Adipose tissue (tissue), 3 donors: ENCODE results near the gene KIAA1958. TPM values are rescaled to one million over a fixed set of nuclear protein-coding genes. Genes with fewer than 3 reads are reported as not detected.

ENCODE experiments used
- H3K27ac ChIP-seq: one replicate; pipeline ENCODE4 v1.5.1; 2013; ENCODE audit warnings: low read depth, low read length
- WGBS, 3 donors: extraction: QIAGEN DNeasy Blood & Tissue Kit; methylation state at CpG; one replicate each; pipeline ENCODE4 v1.1.7; 2013; 5-methylcytosine and 5-hydroxymethylcytosine counted together
- polyA plus RNA-seq, 3 donors: library from polyadenylated mRNA; stranded (reverse); fragments of 200-250 nt; gene quantifications; one replicate each; pipeline ENCODE4 v1.2.3, GENCODE V29; 2013
- donor health status: healthy with polysubstance abuse.
- donor health status: Bipolar disorder and iron deficiency.
- donor health status: healthy.

The KIAA1958 gene
- polyA plus RNA-seq, 3 donors, result 0.82 to 1.2 (median 0.90) TPM

- no peak overlapping the region for H3K27ac ChIP-seq
- WGBS, 3 donors, result 0 to 1% (median 1%) methylated on average over 38 to 80 of the region's 80 CpGs
These were observed 576 bp downstream of the KIAA1958 start for GRCh38 chr9:112487008-112487798.

GRCh38 chr9:112487799-112488340 is 1.2 kb downstream of the KIAA1958 start:
- no peak overlapping the region for H3K27ac ChIP-seq
- WGBS, 3 donors, result 10 to 26% (median 19%) methylated on average over 11 of the region's 11 CpGs

GRCh38 chr9:112489039-112489546 is 2.5 kb downstream of the KIAA1958 start:
- H3K27ac ChIP-seq, result no peak overlapping the region
- 30 to 92% (median 84%) methylated on average over 5 of the region's 5 CpGs for WGBS, 3 donors

- H3K27ac ChIP-seq, result no peak overlapping the region
- WGBS, 3 donors, result 51 to 88% (median 88%) methylated on average over 4 of the region's 4 CpGs
These were observed 3.4 kb downstream of the KIAA1958 start for GRCh38 chr9:112489876-112490666.

DNA sequence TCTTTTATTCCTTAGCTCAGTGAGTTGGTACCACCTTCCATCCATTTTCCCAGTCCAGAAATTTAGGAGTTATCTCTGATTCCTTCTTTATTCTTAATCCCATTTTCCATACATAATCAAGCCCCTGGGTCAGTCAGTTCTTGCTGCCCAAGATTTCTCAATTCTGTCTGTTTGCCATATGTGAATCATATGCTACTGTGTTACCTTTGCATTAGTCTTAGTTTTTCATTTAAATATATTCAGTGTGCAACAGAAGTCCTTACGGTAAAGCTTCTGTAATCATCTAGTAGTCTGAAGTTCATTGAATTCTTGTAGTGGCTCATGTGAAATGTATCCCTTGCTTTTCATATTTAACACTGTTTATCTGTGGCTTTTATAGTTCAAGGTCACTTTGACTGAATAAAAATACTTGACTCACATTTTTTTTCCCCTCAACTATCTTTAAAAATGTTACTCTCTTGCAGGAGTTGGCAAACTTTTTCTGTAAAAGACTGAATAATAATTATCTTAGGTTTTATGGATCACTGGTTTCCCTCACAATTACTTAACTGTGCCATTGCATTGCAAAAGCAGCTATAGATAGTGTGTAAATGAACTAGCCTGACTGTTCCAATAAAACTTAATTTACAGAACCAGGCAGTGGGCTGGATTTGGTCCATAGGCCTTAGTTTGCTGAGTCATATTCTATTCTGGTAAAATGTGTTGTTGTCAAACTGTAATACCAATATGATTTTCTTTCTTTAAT is 6.9 kb downstream of the KIAA1958 start:
- 49 to 95% (median 94%) methylated on average over 1 of the region's 1 CpG for WGBS, 3 donors
- no peak overlapping the region for H3K27ac ChIP-seq

DNA sequence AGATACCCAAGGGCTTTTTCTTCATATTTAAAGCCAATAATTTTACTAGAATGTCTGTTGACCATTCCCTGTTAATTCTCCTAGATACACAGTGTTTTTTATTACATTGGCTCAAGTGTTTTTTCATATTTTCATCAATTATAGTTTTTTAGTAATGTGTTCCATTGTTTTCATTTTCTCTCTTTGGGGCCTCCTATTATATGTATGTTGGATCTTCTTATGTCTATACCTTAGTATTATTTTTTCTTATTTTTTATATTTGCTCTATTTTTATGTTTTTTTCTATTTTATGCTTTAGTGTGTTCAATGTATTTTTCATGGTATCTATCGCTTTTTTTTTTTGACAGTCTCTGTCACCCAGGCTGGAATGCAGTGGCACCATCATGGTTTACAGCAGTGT is 7.5 kb downstream of the KIAA1958 start:
- H3K27ac ChIP-seq, result no peak overlapping the region
- 96 to 100% (median 97%) methylated on average over 1 of the region's 1 CpG for WGBS, 3 donors

- no peak overlapping the region for H3K27ac ChIP-seq
- 52 to 83% (median 69%) methylated on average over 4 of the region's 4 CpGs for WGBS, 3 donors
These were observed 9.0 kb downstream of the KIAA1958 start for GRCh38 chr9:112495614-112496013.

DNA sequence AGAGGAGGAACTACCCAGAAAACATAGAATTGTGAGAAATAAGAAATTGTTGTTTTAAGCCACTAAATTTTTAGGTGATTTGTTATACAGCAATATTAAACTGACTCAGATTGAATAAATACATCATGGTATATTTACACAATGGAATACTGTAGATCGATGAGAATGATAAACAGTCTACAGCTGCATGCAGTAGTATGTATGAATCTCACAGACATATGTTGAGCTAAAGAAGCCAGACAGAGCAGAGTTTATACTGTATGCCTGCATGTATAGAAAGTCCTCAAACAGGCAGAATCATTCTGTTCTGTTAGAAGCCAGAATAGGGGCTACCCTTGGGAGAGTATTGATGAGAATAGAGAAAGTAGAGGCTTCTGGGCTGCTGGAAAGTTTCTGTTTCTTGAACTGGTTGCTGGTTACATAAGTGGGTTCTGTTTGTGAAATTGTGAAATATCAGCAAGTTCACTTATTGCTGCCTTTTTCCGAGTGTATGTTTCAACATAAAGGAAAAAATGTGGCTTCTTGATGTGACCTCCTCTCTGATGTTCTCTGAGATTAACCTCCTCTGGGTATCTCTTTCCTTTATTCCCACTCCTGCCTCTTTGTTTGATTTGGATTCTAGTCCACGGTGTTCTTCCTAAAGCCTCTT is 9.6 kb downstream of the KIAA1958 start:
- WGBS, 3 donors, result 52 to 59% (median 52%) methylated on average over 3 of the region's 3 CpGs
- no peak overlapping the region for H3K27ac ChIP-seq

DNA sequence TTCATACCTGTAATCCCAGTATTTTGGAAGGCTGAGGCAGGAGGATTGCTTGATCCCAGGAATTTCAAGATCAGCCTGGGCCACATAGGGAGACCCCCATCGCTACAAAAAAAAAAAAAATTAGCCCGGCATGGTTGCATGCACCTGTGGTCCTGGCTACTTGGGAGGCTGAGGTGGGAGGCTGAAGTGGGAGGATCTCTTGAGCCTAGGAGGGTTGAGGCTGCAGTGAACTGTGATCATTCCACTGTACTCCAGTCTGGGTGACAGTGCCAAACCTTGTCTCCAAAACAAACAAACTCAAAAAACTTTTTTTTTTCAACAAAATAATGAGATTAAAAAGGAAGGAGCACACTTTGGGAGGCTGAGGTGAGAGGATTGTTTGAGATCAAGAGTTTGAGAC is 14.2 kb downstream of the KIAA1958 start:
- WGBS, 3 donors, result 98 to 100% (median 100%) methylated on average over 2 of the region's 2 CpGs
- no peak overlapping the region for H3K27ac ChIP-seq

- 94 to 96% (median 95%) methylated on average over 8 of the region's 8 CpGs for WGBS, 3 donors
These were observed 14.7 kb downstream of the KIAA1958 start for GRCh38 chr9:112501287-112501686.

GRCh38 chr9:112502175-112502946 is 15.7 kb downstream of the KIAA1958 start:
- no peak overlapping the region for H3K27ac ChIP-seq
- 56 to 78% (median 71%) methylated on average over 3 of the region's 3 CpGs for WGBS, 3 donors

More at GRCh38 chr9:112501287-112501686, 14.7 kb downstream of the KIAA1958 start:
- H3K27ac ChIP-seq, result no peak overlapping the region

DNA sequence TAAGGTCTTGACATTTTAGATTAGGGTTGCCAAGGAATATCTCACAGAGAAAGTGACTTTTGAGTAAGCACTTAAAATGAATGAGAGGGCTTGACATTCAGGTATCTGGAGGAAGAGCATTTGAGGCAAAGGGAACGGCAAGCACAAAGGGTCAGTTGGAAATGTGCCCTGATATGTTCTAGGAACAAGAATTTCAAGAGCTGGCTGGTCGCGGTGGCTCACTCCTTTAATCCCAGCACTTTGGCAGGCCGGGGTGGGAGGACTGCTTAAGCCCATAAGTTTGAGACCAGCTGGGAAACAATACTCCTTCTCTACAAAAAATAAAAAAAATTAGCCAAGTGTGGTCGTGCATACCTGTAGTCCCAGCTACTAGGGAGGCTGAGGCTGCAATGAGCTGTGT is 16.5 kb downstream of the KIAA1958 start:
- 63 to 78% (median 78%) methylated on average over 5 of the region's 5 CpGs for WGBS, 3 donors
- H3K27ac ChIP-seq, result no peak overlapping the region

DNA sequence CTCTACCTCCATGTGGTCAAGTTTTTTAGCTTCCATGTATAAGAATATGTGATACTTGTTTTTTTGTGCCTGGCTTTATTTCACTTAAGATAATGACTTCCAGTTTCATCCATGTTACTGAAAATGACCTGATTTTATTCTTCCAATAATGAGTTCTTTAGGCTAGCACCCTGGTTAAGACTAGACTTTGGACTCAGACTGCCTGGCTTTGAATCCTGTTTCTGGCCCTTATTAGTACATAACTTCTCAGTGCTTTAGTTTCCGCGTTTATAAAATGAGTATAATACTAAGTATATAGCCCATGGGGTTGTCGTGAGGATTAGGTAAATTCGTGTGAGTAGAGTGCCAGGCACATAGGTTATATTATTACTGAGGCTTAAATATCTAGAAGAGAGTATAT is 18.5 kb downstream of the KIAA1958 start:
- 78 to 92% (median 80%) methylated on average over 4 of the region's 4 CpGs for WGBS, 3 donors
- H3K27ac ChIP-seq, result no peak overlapping the region

DNA sequence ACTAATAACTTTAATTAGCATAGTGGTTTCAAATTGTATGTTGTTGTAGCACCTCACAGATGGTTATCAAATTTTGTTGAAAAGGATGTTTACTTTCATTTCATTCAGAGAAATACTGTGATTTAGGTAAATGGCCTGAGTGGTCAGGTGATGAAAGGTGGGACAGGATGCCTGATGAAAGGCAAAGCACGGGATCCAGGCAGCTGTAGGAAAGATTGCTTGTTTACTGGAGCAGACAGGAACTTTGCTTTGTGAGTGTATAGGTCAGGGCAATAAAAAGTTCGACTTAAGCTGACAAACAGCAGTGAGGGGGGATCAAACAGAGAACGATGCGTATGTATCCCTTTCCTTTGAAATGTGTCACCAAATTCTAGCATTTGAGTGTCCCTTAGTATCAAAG is 19.0 kb downstream of the KIAA1958 start:
- no peak overlapping the region for H3K27ac ChIP-seq
- WGBS, 3 donors, result 57 to 80% (median 67%) methylated on average over 4 of the region's 4 CpGs

GRCh38 chr9:112506571-112506970 is 19.9 kb downstream of the KIAA1958 start:
- H3K27ac ChIP-seq, result no peak overlapping the region
- 45 to 91% (median 79%) methylated on average over 2 of the region's 2 CpGs for WGBS, 3 donors

DNA sequence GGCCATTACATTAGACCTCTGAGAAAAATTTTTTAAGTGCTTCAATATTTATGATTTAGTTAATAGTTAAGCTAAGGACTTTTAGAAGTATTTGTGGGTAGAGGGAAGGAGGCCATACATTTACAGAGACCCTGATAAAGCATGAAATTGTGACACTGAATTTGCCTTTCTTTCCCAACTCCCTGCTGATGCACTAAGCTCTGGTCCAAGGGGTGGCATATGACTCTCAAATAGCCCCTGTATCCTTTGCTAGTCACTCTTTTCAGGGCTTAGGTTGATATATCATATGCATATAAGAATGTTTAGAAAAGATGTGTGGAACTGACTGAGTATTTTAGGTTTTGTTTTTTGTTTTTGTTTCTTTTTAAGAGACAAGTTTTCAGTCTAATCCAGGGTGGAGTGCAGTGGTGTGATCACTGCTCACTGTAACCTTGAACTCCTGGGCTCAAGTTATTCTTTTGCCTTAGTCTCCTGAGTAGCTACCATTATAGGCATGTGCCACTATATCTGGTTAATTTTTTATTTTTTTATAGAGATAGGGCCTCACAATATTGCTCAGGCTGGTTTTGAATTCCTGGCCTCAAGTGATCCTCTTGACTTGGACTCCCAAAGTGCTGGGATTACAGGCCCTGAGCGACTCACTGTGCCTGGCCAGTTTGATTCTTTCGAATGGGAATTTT is 20.5 kb downstream of the KIAA1958 start:
- no peak overlapping the region for H3K27ac ChIP-seq
- 92 to 99% (median 96%) methylated on average over 2 of the region's 2 CpGs for WGBS, 3 donors

- 79 to 83% (median 80%) methylated on average over 2 of the region's 2 CpGs for WGBS, 3 donors
These were observed 21.8 kb downstream of the KIAA1958 start for GRCh38 chr9:112508377-112508776.

More at GRCh38 chr9:112508377-112508776, 21.8 kb downstream of the KIAA1958 start:
- H3K27ac ChIP-seq, result no peak overlapping the region
